H1 (cell line): ENCODE data around the gene CCDC185. TPM values are rescaled to one million over a fixed set of nuclear protein-coding genes. Genes with fewer than 3 reads are reported as not detected.

Experiments used
- KDM4A ChIP-seq: IDR thresholded peaks from one replicate; pipeline ENCODE4 v1.7.1; 2012; ENCODE audit warnings: low read depth, mild to moderate bottlenecking, moderate library complexity, low read length, inconsistent platforms; ENCODE audit not compliant: severe bottlenecking
- RAD21 ChIP-seq, 2 experiments: IDR thresholded peaks in 1 of 2; conservative IDR thresholded peaks in 1 of 2; 2 replicates each; pipeline ENCODE4 v1.6.1; 2011; ENCODE audit warnings: low read depth in 2 of 2, low read length in 2 of 2, improper control_type of control experiment in 1 of 2, inconsistent platforms in 1 of 2, mild to moderate bottlenecking in 1 of 2, moderate library complexity in 1 of 2
- RBBP5 ChIP-seq: IDR thresholded peaks from 2 replicates; pipeline ENCODE4 v1.7.1; 2012; ENCODE audit warnings: low read depth, mild to moderate bottlenecking, inconsistent platforms, low read length, moderate library complexity, borderline replicate concordance
- polyA plus RNA-seq, 7 experiments: library from polyadenylated mRNA; depleted of rRNA in 3 of 7; stranded (reverse) in 5 of 7; unstranded in 2 of 7; fragments of >200 nt in 5 of 7; fragments of 200-250 nt in 2 of 7; gene quantifications; 1 replicate in 5 of 7; 2 replicates in 1 of 7; 4 replicates in 1 of 7; pipeline versions ENCODE4 v1.2.1 to v1.2.3, GENCODE V29; 2011 to 2013; ENCODE audit warnings: missing spikeins in 2 of 7, mixed read lengths in 2 of 7
- total RNA-seq: library from RNA; stranded (reverse); fragmentation: NEBNext Ultra II Directional; extraction: Animal tissue kit (Norgen Biotek cat#: 25700); gene quantifications from 2 replicates; pipeline ENCODE4 v1.2.1, GENCODE V29; 2021

The CCDC185 gene
- total and polyA plus RNA-seq, 2 of the 8 experiments (the other 6 are each of a cell fraction or from before 2014, with no cell fraction given), result not detected

DNA sequence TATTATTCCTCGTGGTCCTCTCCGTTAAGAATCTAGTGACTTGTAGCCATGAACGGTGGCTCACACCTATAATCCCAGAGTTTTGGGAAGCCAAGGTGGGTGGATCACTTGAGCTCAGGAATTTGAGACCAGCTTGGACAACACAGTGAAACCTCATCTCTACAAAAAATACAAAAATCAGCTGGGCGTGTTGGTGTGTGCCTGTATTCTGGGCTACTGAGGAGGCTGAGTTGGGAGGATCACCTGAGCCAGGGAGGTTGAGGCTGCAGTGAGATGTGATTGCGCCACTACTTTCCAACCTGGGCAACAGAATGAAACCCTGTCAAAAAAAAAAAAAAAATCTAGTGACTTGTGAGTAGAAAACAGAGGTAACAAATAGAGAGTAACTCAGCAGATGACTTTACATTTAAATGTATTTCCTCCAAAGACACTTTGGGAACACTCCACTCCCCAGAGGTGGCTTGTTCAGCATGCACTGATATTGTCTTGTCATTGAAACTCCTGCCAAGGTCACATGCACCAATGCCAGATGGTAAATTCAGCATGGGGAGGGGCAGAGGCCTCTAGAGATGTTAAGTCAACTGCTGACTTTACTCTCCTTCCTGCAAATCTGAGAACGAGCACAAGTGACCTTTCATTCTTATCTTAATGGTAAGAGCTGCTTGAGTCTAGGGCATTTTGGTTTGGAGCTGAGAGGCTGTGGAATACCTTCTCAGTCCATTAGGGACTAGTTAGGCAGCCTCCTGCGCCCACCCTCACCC, 24.9 kb downstream of the CCDC185 start (continued):
- TF ChIP-seq RBBP5, result no peak
- no peak for TF ChIP-seq RAD21 (IDR thresholded peaks at IDR 0.05 in 1 of 2, conservative IDR thresholded peaks at IDR 0.05 in 1 of 2; ENCODE audit: low read depth in 2 of 2, low read length in 2 of 2)
- no peak for TF ChIP-seq KDM4A
